SU-DHL-6 (cell line): ENCODE results near the gene TMEM174.

Source experiments
- H2AFZ ChIP-seq: fragments of 200-600 bp; sonication (generic); 2 replicates; pipeline ENCODE4 v1.6.1; 2014; ENCODE audit warnings: low read depth, mild to moderate bottlenecking, moderate library complexity, mixed read lengths, antibody characterized with exemption, low read length; ENCODE audit not compliant: severe bottlenecking
- H3F3A ChIP-seq: fragments of 200-600 bp; shearing (Covaris generic); 2 replicates; pipeline ENCODE4 v1.6.0; 2016; ENCODE audit warnings: antibody characterized with exemption, mild to moderate bottlenecking; ENCODE audit not compliant: insufficient read depth
- H3K27ac ChIP-seq: fragments of 200-600 bp; sonication (generic); 2 replicates; pipeline ENCODE4 v1.5.1; 2016; ENCODE audit warnings: low read depth, mild to moderate bottlenecking, low read length, moderate library complexity, mixed read lengths
- H3K27me3 ChIP-seq: fragments of 200-600 bp; sonication (generic), shearing (Covaris generic); 2 replicates; pipeline ENCODE4 v1.6.0; 2014; ENCODE audit warnings: mild to moderate bottlenecking, low read length
- H3K36me3 ChIP-seq: fragments of 200-600 bp; sonication (generic); 2 replicates; pipeline ENCODE4 v1.6.1; 2014; ENCODE audit warnings: mild to moderate bottlenecking, low read length, mixed read lengths
- H3K4me2 ChIP-seq: fragments of 300-600, 200-600 bp; shearing (Covaris generic), sonication (generic); 2 replicates; pipeline ENCODE4 v1.6.0; 2014; ENCODE audit warnings: low read length, low read depth, mild to moderate bottlenecking; ENCODE audit not compliant: poor library complexity, severe bottlenecking
- H3K4me3 ChIP-seq: fragments of 200-600 bp; sonication (generic); 2 replicates; pipeline ENCODE4 v1.5.1; 2014; ENCODE audit warnings: antibody characterized with exemption, low read length, mild to moderate bottlenecking, mixed read lengths; ENCODE audit not compliant: insufficient read depth, poor library complexity, severe bottlenecking
- H3K79me2 ChIP-seq: fragments of 200-600 bp; sonication (generic); 2 replicates; pipeline ENCODE4 v1.6.1; 2014; ENCODE audit warnings: mild to moderate bottlenecking, low read length, moderate library complexity; ENCODE audit not compliant: insufficient read depth
- H3K9ac ChIP-seq: fragments of 200-600 bp; sonication (generic); 2 replicates; pipeline ENCODE4 v1.7.0; 2014; ENCODE audit warnings: mild to moderate bottlenecking, low read length
- H3K9me2 ChIP-seq: fragments of 200-600 bp; sonication (generic); replicated peaks from 2 replicates; pipeline ENCODE4 v1.6.1; 2014; ENCODE audit warnings: low read length; ENCODE audit not compliant: insufficient read depth
- H3K9me3 ChIP-seq: fragments of 200-600 bp; sonication (generic); 2 replicates; pipeline ENCODE4 v1.6.1; 2014; ENCODE audit warnings: low read length, mixed read lengths; ENCODE audit not compliant: insufficient read depth
- H4K20me1 ChIP-seq: fragments of 200-600 bp; sonication (generic); 2 replicates; pipeline ENCODE4 v1.6.1; 2014; ENCODE audit warnings: low read depth, mild to moderate bottlenecking, antibody characterized with exemption, low read length, moderate library complexity, mixed read lengths
- CTCF ChIP-seq: fragments of 200-600 bp; sonication (generic); IDR thresholded peaks from one replicate; pipeline ENCODE4 v1.5.1; 2017; ENCODE audit warnings: antibody characterized with exemption, mild to moderate bottlenecking, low read length, moderate library complexity; ENCODE audit not compliant: insufficient read depth, poor library complexity, severe bottlenecking
- EZH2phosphoT487 ChIP-seq: fragments of 200-600 bp; sonication (generic), shearing (Covaris generic); conservative IDR thresholded peaks from 2 replicates; pipeline ENCODE4 v1.6.1; 2018; ENCODE audit warnings: mild to moderate bottlenecking, antibody characterized with exemption, low read length, moderate library complexity, mixed read lengths

The TMEM174 gene

GRCh38 chr5:73197637-73198257, 24.8 kb downstream of the TMEM174 start:
- Histone ChIP-seq H3K4me2 (no peak overlapping the region), H4K20me1 (no peaks in the 10 kb centered on the region)

GRCh38 chr5:73198833-73199592, 26.0 kb downstream of the TMEM174 start:
- TF ChIP-seq CTCF (no peak), EZH2phosphoT487 (no peak)
- H2AFZ ChIP-seq, result no peak overlapping the region
- H3K27ac ChIP-seq, result no peak overlapping the region
- no peak overlapping the region for H3K4me2 ChIP-seq
- no peak overlapping the region for H3K9ac ChIP-seq
- H3K9me3 ChIP-seq, result no peaks in the 10 kb centered on the region
- no peaks in the 10 kb centered on the region for H3K27me3 ChIP-seq
- no peaks in the 10 kb centered on the region for H3K36me3 ChIP-seq
- no peaks in the 10 kb centered on the region for H3K79me2 ChIP-seq
- H3K9me2 ChIP-seq, result no peaks in the 10 kb centered on the region
- H3F3A ChIP-seq, result no peaks in the 10 kb centered on the region
- no peaks in the 10 kb centered on the region for H4K20me1 ChIP-seq
- H3K4me3 ChIP-seq, result no peak overlapping the region

More at GRCh38 chr5:73197637-73198257, 24.8 kb downstream of the TMEM174 start:
- no peak overlapping the region for H3K4me3 ChIP-seq
- H3K27ac ChIP-seq, result no peak overlapping the region
- no peak overlapping the region for H2AFZ ChIP-seq
- H3K36me3 ChIP-seq, result no peaks in the 10 kb centered on the region
- H3K79me2 ChIP-seq, result no peaks in the 10 kb centered on the region
- TF ChIP-seq CTCF, result no peak
- TF ChIP-seq EZH2phosphoT487, result no peak
- no peak overlapping the region for H3K9ac ChIP-seq
- H3K9me3 ChIP-seq, result no peaks in the 10 kb centered on the region
- no peaks in the 10 kb centered on the region for H3K9me2 ChIP-seq
- no peaks in the 10 kb centered on the region for H3K27me3 ChIP-seq
- H3F3A ChIP-seq, result no peaks in the 10 kb centered on the region

- H3K4me3 ChIP-seq, result no peak overlapping the region
- H3K79me2 ChIP-seq, result no peaks in the 10 kb centered on the region
- no peak overlapping the region for H3K27ac ChIP-seq
- no peaks in the 10 kb centered on the region for H3K9me2 ChIP-seq
- no peaks in the 10 kb centered on the region for H4K20me1 ChIP-seq
- no peaks in the 10 kb centered on the region for H3F3A ChIP-seq
- no peaks in the 10 kb centered on the region for H3K36me3 ChIP-seq
- H3K9me3 ChIP-seq, result no peaks in the 10 kb centered on the region
- H2AFZ ChIP-seq, result no peak overlapping the region
- no peak for TF ChIP-seq EZH2phosphoT487
- no peak for TF ChIP-seq CTCF
- no peak overlapping the region for H3K4me2 ChIP-seq
- no peaks in the 10 kb centered on the region for H3K27me3 ChIP-seq
- H3K9ac ChIP-seq, result no peak overlapping the region
These were observed 26.7 kb downstream of the TMEM174 start for GRCh38 chr5:73199671-73200070.
